22Rv1 (cell line): ENCODE results near the gene OR10V1.

Source experiments
- ZFX ChIP-seq: fragments of 450-650 bp; IDR thresholded peaks from 2 replicates; pipeline ENCODE4 v1.6.1; 2017; ENCODE audit warnings: antibody characterized with exemption, borderline replicate concordance
- TF ChIP-seq, protein P1 (sequence below): fragments of 450-650 bp; IDR thresholded peaks from 2 replicates; pipeline ENCODE4 v1.5.1; 2017; ENCODE audit warnings: mild to moderate bottlenecking

DNA sequence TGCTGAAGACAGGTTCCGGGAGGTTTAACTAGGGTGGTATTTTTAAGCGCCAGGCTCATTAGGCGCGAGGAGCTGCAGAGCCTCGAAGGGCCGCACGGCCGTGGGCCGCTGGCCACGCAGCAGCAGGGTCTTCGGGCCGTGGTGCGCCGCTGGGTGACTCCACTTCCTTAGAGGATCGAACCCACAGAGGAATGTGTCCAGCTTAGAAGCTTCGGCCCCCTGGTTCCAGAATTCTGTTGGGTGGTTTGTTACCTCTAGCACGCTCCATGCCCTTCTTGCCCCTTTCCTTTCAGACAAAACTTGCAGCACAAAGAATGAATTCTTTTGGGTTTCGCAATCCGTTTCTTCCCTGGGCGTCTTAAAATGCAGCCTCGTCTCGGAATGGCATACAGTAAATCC, 44.0 kb downstream of the OR10V1 start:
- TF ChIP-seq, protein P1, sequence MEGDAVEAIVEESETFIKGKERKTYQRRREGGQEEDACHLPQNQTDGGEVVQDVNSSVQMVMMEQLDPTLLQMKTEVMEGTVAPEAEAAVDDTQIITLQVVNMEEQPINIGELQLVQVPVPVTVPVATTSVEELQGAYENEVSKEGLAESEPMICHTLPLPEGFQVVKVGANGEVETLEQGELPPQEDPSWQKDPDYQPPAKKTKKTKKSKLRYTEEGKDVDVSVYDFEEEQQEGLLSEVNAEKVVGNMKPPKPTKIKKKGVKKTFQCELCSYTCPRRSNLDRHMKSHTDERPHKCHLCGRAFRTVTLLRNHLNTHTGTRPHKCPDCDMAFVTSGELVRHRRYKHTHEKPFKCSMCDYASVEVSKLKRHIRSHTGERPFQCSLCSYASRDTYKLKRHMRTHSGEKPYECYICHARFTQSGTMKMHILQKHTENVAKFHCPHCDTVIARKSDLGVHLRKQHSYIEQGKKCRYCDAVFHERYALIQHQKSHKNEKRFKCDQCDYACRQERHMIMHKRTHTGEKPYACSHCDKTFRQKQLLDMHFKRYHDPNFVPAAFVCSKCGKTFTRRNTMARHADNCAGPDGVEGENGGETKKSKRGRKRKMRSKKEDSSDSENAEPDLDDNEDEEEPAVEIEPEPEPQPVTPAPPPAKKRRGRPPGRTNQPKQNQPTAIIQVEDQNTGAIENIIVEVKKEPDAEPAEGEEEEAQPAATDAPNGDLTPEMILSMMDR: no peak
- no peak for TF ChIP-seq ZFX
